Effector memory CD4-positive, alpha-beta T cell (primary cell): ENCODE measurements around the gene WRAP73.
"Not testable (repeated sequence)": the region's sequence is repeated elsewhere in the genome, so short reads cannot be mapped to it uniquely, and the experiment has no call there.

Source experiments
- DNase-seq, 3 donors: peaks; one replicate each; pipeline ENCODE4 v3.0.0-alpha.2; 2020
- H3K27ac ChIP-seq: 2 replicates; pipeline ENCODE4 v1.7.0; 2013; ENCODE audit warnings: mild to moderate bottlenecking, low read length, moderate library complexity; ENCODE audit not compliant: insufficient read depth, poor library complexity, severe bottlenecking
- H3K27me3 ChIP-seq: replicated peaks from 2 replicates; pipeline ENCODE4 v1.7.0; 2013; ENCODE audit warnings: mild to moderate bottlenecking, low read length; ENCODE audit not compliant: insufficient read depth, control insufficient read depth, poor library complexity, severe bottlenecking
- H3K36me3 ChIP-seq: 2 replicates; pipeline ENCODE4 v1.7.0; 2013; ENCODE audit warnings: mild to moderate bottlenecking, low read length, moderate library complexity; ENCODE audit not compliant: control insufficient read depth, insufficient read depth
- H3K4me1 ChIP-seq: 2 replicates; pipeline ENCODE4 v1.7.0; 2013; ENCODE audit warnings: low read length, mild to moderate bottlenecking; ENCODE audit not compliant: control insufficient read depth, insufficient read depth, poor library complexity, severe bottlenecking
- H3K4me3 ChIP-seq: 2 replicates; pipeline ENCODE4 v1.7.0; 2013; ENCODE audit warnings: low read length, low read depth, mild to moderate bottlenecking; ENCODE audit not compliant: insufficient read depth, poor library complexity, severe bottlenecking
- H3K9me3 ChIP-seq: 2 replicates; pipeline ENCODE4 v1.7.0; 2013; ENCODE audit warnings: mild to moderate bottlenecking, low read length, moderate library complexity; ENCODE audit not compliant: control insufficient read depth

WRAP73 gene

GRCh38 chr1:3590139-3590763 is 59.7 kb downstream of the WRAP73 start:
- Histone ChIP-seq H3K4me3 (no peak overlapping the region), H3K27ac (no peak overlapping the region), H3K4me1 (no peaks in the 10 kb centered on the region), H3K27me3 (no peaks in the 10 kb centered on the region), H3K36me3 (no peaks in the 10 kb centered on the region), H3K9me3 (no peaks in the 10 kb centered on the region)
- no peak for DNase-seq

- Histone ChIP-seq H3K4me1 (no peaks in the 10 kb centered on the region), H3K36me3 (no peaks in the 10 kb centered on the region), H3K27ac (no peak overlapping the region), H3K4me3 (no peak overlapping the region), H3K9me3 (no peaks in the 10 kb centered on the region), H3K27me3 (no peaks in the 10 kb centered on the region)
- no peak for DNase-seq
Observed at GRCh38 chr1:3588395-3588794, 61.5 kb downstream of the WRAP73 start.

DNA sequence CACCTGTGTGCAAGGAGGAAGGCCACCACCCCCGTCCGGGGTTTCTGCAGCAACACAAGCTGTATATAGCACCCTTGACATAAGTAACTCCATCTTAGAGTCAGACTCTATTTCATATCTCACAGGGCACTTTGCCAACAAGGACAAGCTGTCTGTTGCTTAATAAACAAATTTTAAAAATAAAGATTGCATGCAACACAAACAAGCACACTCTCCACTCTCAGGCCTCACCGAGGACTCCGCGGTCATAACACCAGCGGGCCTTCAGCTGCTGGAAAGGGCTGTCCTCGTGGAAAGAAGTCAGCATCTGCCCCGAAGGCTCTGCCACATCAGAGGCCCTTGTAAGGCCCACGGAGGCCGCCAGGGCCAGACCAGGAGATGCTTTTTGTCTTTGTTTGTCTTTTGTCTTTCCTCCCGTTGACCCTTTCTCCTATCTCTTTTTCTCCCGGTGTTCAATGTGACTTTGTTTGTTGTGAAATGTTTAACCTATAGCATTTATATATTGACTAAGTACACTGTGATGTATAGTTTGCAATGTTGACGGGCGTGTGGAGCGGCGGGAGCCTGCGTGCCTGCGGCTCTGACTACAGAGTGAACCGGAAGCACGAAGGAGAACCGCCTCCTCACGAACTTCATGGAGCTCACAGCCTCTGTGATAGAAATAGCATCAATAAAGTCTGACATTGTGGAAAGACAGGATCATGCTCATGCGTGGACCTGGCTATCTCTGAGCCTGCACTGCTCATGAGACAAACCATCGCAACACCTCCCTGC is 62.7 kb downstream of the WRAP73 start:
- H3K27ac ChIP-seq = no peak overlapping the region
- DNase-seq = no peak

DNA sequence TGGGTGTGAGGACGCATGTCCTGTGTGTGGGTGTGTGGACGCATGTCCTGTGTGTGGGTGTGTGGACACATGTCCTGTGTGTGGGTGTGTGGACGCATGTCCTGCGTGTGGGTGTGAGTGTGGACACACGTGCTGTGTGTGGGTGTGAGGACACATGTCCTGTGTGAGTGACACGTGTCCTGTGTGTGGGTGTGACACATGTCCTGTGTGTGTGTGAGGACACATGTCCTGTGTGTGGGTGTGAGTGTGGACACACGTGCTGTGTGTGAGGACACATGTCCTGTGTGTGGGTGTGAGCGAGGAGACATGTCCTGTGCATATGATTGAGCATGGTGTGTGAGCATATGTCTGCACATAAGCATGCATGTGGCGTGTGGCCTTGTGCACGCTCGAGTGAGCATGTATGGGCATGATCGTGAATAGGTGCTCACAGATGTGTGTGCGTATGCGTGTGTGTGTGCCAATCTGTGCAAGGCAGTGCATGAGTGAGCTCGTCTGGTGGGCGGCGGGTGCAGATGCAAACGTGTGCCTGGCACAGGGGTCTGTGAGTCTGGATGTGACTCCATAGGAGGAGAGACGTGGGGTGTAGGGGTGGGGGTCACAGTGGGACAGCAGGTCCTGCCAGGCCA is 63.8 kb downstream of the WRAP73 start:
- no peak overlapping the region for H3K4me3 ChIP-seq
- H3K36me3 ChIP-seq = no peaks in the 10 kb centered on the region
- H3K4me1 ChIP-seq = no peaks in the 10 kb centered on the region
- DNase-seq = no peak
- no peaks in the 10 kb centered on the region for H3K27me3 ChIP-seq
- no peak overlapping the region for H3K27ac ChIP-seq
- H3K9me3 ChIP-seq = no peaks in the 10 kb centered on the region

More for the DNA sequence above, 62.7 kb downstream of the WRAP73 start:
- Histone ChIP-seq H3K4me3 (no peak overlapping the region), H3K4me1 (no peaks in the 10 kb centered on the region), H3K27me3 (no peaks in the 10 kb centered on the region), H3K36me3 (no peaks in the 10 kb centered on the region), H3K9me3 (no peaks in the 10 kb centered on the region)

- H3K9me3 ChIP-seq, H3K36me3 ChIP-seq: not testable (repeated sequence)
Observed at GRCh38 chr1:3585353-3585868, 64.5 kb downstream of the WRAP73 start.

GRCh38 chr1:3584915-3585314 is 65.0 kb downstream of the WRAP73 start:
- DNase-seq = no peak
- no peaks in the 10 kb centered on the region for H3K27me3 ChIP-seq
- no peaks in the 10 kb centered on the region for H3K4me1 ChIP-seq
- H3K27ac ChIP-seq = no peak overlapping the region
- no peaks in the 10 kb centered on the region for H3K36me3 ChIP-seq
- no peaks in the 10 kb centered on the region for H3K9me3 ChIP-seq
- no peak overlapping the region for H3K4me3 ChIP-seq

More at GRCh38 chr1:3585353-3585868, 64.5 kb downstream of the WRAP73 start:
- H3K4me1 ChIP-seq, H3K4me3 ChIP-seq, H3K27ac ChIP-seq, DNase-seq, H3K27me3 ChIP-seq: not testable (repeated sequence)

DNA sequence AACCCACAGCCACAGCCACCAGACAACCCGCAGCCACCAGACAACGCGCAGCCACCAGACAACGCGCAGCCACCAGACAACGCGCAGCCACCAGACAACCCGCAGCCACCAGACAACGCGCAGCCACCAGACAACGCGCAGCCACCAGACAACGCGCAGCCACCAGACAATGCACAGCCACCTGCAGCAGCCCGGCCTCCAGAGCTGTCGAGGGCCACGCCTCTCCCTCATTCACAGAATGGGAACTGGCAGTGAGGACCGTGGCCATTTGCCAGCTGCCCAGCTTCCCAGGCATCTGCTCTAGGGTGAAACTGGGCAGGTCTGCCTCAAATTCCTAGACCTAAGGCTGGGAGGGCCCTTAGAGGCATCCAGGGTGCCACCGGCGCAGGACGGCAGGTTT is 66.2 kb downstream of the WRAP73 start:
- not testable (repeated sequence) for H3K27ac ChIP-seq, DNase-seq, H3K27me3 ChIP-seq, H3K36me3 ChIP-seq, H3K4me3 ChIP-seq, H3K4me1 ChIP-seq, H3K9me3 ChIP-seq

- Histone ChIP-seq H3K4me3 (no peak overlapping the region), H3K36me3 (no peaks in the 10 kb centered on the region), H3K4me1 (no peaks in the 10 kb centered on the region), H3K9me3 (no peaks in the 10 kb centered on the region), H3K27me3 (no peaks in the 10 kb centered on the region), H3K27ac (no peak overlapping the region)
- DNase-seq = no peak
Observed at GRCh38 chr1:3581296-3582036, 68.4 kb downstream of the WRAP73 start.
